RWPE1 (cell line): Measurements from ENCODE around the gene ZDHHC17.

Source experiments
- CTCF ChIA-PET: fragments of 350-600 bp; sonication (Branson Sonifier 250); formaldehyde crosslinking; extraction: SDS; loops from one replicate; lab custom pipeline; 2021; lab: Yijun Ruan, JAX
- POLR2A ChIA-PET: fragments of 400-600 bp; formaldehyde crosslinking; extraction: SDS; loops from one replicate; lab custom pipeline; 2020; ENCODE audit warnings: antibody characterized with exemption; ENCODE audit not compliant: low non-redundant PET; lab: Yijun Ruan, JAX
- DNase-seq: peaks from one replicate; pipeline ENCODE4 v3.0.0; 2012; ENCODE audit warnings: low spot score
- H3K27ac ChIP-seq: fragments of 450-650 bp; 2 replicates; pipeline ENCODE4 v1.5.1; 2017
- CTCF ChIP-seq: fragments of 450-650 bp; conservative IDR thresholded peaks from 2 replicates; pipeline ENCODE4 v1.5.1; 2017; ENCODE audit warnings: low read depth, mild to moderate bottlenecking

Gene ZDHHC17

DNA sequence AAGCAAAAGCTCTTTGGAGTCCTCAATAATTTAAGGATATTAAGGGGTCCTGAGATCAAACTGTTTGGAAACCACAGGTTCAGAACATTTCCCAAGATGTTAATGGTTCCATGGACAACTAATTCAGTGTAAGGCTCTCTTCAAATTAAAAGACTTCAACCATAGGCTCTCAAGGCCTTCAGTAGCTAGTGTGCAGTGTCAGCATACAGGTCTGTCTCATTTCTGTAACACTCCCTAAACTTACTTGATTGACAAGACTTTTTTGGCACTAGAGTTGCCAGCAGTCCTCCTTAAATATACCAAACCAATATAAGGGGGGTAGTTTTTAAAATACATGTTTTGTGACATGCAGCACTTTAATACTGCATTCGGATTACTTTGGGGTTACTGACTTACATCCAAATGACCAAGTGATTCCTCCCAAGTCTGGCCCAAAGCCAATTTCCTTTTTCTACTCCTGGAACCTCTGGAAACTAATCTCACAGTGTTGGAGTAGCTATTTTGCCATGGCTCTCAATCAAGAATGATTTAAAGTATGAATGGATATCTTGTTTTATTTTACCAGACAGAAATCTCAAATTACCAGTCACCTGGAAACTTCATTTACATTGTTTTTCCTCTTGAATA lies 92.2 kb downstream of the ZDHHC17 start:
- CTCF ChIA-PET: interaction anchor here (0.5 kb wide), 1 partner anchor 461 kb away, joined by 3 read pairs; no protein-coding TSS in a partner anchor
- DNase-seq: no peak
- H3K27ac ChIP-seq: no peak overlapping the region
- TF ChIP-seq CTCF: no peak
- POLR2A ChIA-PET: no interaction called here

- TF ChIP-seq CTCF: no peak
- ChIA-PET POLR2A (no interaction called here), CTCF (interaction anchor here (1.0 kb wide), 1 partner anchor 13 kb away, joined by 3 read pairs; no protein-coding TSS in a partner anchor)
- DNase-seq: no peak
- H3K27ac ChIP-seq: no peak overlapping the region
Observed at GRCh38 chr12:76859611-76860010, 95.7 kb downstream of the ZDHHC17 start.

DNA sequence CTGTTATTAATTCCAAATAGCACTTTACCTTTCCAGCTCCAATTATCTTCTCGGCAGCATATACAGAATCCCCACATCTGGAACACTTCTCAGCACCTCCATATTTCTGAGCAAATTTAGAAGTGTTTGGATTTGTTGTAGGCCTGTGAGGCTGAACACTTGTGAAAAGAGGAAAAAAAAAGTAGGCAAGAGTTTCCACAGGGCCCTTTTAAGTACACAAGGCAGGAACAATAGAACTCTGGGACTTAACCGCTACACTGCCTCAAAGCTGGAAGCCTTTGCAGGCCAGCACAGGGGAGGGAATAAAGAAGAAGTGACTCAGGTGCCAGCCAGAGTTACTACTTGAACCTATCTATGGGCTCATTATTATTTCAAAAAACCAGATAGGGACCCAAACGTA lies 96.3 kb downstream of the ZDHHC17 start:
- CTCF ChIA-PET: interaction anchor here (1.0 kb wide), 1 partner anchor 14 kb away, joined by 3 read pairs; no protein-coding TSS in a partner anchor
- no peak for DNase-seq
- no peak for TF ChIP-seq CTCF
- H3K27ac ChIP-seq: no peak overlapping the region
- POLR2A ChIA-PET: no interaction called here

DNA sequence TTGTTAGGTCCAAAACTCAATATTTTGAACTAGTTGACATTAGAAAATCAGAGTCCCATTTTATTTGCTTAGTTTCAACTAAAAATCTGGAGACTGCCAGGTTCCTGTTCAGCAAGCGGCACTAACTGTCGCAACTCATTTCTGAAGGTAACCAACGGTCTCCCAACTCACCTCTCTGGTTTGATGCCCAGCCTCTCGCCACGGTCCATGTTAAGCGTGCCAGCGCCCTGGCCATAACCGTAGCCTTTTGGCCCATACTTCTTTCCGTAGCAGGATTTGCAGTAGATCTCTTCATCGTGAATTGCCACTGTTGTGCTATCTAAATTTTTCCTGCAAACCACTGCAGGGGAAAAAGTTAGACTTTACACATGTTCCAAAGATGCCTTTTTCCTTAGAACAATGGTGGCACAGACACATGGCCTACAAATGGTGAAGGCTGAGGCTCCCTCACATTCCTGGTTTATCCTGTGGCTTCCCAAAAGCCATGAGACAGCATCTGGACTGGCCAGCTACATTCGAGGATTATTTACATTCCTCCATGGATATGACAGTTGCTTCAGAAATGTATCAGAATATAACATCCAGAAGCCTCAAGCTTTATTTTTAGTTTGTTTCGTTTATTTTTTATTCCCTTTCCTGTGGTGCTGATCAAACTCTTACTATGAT lies 99.2 kb downstream of the ZDHHC17 start:
- no peak for TF ChIP-seq CTCF
- no peak for DNase-seq
- ChIA-PET POLR2A (no interaction called here), CTCF (no interaction called here)
- no peak overlapping the region for H3K27ac ChIP-seq

DNA sequence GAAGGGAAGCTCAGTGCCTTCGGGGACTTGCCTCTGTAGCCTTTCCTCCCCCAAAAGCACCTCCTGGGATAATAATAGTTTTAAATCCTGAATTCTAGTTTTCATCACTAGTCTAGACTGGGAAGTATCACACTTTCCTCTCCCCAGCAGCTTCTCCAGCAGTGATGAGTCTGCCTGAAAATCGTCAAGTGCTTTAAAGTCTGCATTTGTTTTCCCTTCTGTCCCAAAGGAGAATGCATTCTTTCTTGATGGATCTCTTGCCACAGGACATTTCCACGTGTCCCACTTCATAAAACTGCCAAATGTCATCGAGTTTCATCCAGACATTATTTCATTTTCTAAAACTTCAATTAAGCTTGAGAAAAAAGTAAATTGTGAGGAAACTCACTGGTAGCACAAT lies 99.9 kb downstream of the ZDHHC17 start:
- ChIA-PET CTCF (no interaction called here), POLR2A (no interaction called here)
- no peak overlapping the region for H3K27ac ChIP-seq
- DNase-seq: no peak
- TF ChIP-seq CTCF: no peak

GRCh38 chr12:76864791-76865400 lies 101.0 kb downstream of the ZDHHC17 start:
- DNase-seq: no peak
- CTCF ChIA-PET: no interaction called here
- no peak overlapping the region for H3K27ac ChIP-seq
- POLR2A ChIA-PET: no interaction called here
- TF ChIP-seq CTCF: no peak
